Glomerular visceral epithelial cell (primary cell): ENCODE measurements around the gene USP16.

Source experiments
- DNase-seq: peaks from one replicate; pipeline ENCODE4 v3.0.0-alpha.2; 2016; ENCODE audit errors: extremely low spot score

Gene USP16

GRCh38 chr21:29033871-29034270, 9.4 kb downstream of the USP16 start:
- DNase-seq = no peak

GRCh38 chr21:29034678-29035077, 10.2 kb downstream of the USP16 start:
- DNase-seq = no peak

GRCh38 chr21:29052224-29052623, 27.8 kb downstream of the USP16 start:
- DNase-seq = no peak

- no peak for DNase-seq
Measured at GRCh38 chr21:29053011-29053553, 28.6 kb downstream of the USP16 start.

GRCh38 chr21:29053656-29054055, 29.2 kb downstream of the USP16 start:
- DNase-seq = no peak

- no peak for DNase-seq
Measured at GRCh38 chr21:29055080-29055479, 30.6 kb downstream of the USP16 start.

- no peak for DNase-seq
Measured at GRCh38 chr21:29056005-29056404, 31.5 kb downstream of the USP16 start.

GRCh38 chr21:29056538-29057050, 32.1 kb downstream of the USP16 start:
- DNase-seq = no peak

- DNase-seq = no peak
Measured at GRCh38 chr21:29064850-29065481, 40.5 kb downstream of the USP16 start.

GRCh38 chr21:29072873-29073221, 48.4 kb downstream of the USP16 start:
- DNase-seq = peak; percentile 23

- DNase-seq = peak; percentile 99
Measured at GRCh38 chr21:29073222-29074006, 48.9 kb downstream of the USP16 start, which contains the start of gene CCT8. Gene CCT8, minus strand, starts transcription at chr21:29073648. Its CDS starts 58 bp downstream, at chr21:29073590.

GRCh38 chr21:29074007-29074376, 49.5 kb downstream of the USP16 start:
- DNase-seq = no peak

GRCh38 chr21:29074783-29075182, 50.3 kb downstream of the USP16 start:
- no peak for DNase-seq

GRCh38 chr21:29075706-29076466, 51.4 kb downstream of the USP16 start:
- peak; percentile 50 for DNase-seq

GRCh38 chr21:29076731-29077640, 52.5 kb downstream of the USP16 start:
- peak; percentile 19 for DNase-seq

- DNase-seq = peak; percentile 29
Measured at GRCh38 chr21:29077651-29078090, 53.2 kb downstream of the USP16 start.

GRCh38 chr21:29078869-29079767, 54.6 kb downstream of the USP16 start:
- DNase-seq = peak; percentile 41

- peak; percentile 81 for DNase-seq
Measured at GRCh38 chr21:29080454-29080941, 56.0 kb downstream of the USP16 start.

GRCh38 chr21:29082046-29082815, 57.8 kb downstream of the USP16 start:
- no peak for DNase-seq
